Activated CD8-positive, alpha-beta memory T cell treated with anti-CD3 and anti-CD28 coated beads, Interleukin-2, amount 50 U/mL, for 1 hour (primary cell): ENCODE measurements around the gene NRIP1.

Experiments used
- DNase-seq: peaks from one replicate; pipeline ENCODE4 v3.0.0-alpha.2; 2020; ENCODE audit errors: extremely low read depth

Gene NRIP1

DNA sequence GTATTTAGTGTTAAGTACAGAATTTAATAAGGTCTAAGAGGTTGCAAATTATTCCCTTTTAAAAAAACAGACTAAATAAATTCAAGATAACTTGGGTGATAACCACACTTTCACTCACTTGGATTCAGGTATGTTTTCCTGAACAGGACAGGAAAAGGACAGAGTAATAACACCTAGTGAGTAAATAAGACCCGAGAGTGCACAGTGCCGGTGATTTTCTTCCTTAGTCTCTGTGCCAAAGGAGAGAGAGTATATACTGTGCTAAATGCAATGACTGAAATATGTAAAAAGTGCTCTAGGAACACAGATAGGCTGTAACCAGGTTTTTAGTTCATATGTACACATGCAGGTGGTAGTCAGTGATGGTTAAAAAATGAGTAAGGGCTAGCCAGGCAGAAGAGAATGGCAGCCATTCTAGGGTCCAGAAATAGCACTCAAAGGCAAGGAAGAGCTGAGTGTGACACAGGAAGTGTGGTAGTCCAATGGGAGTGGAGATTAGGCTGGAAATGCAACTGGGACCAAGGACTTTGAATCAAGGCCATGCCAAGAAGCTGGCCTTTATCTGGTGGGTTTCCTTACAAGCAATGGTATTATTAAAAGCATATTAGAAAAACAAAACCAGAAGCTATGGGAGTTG is 58.1 kb downstream of the NRIP1 start:
- DNase-seq = no peak

DNA sequence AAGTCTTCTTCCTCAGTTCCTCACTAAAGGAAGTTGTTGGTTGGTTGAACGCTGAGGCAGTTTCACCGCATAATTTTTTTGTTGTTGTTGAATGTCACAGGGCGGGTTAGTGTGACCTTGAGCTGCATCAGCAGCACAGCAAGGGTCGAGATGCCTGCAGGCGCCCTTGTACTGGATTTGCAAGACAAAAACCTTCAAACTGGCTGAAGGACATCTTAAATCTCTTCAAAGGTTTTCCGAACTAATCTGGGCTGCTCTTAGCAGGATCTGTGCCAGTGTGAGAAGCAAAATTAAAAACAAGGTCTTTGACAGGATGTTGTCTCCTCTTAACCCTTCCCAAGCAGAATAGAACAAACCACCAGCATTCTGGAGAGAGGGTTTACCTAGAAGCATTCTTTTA is 59.4 kb downstream of the NRIP1 start:
- no peak for DNase-seq

DNA sequence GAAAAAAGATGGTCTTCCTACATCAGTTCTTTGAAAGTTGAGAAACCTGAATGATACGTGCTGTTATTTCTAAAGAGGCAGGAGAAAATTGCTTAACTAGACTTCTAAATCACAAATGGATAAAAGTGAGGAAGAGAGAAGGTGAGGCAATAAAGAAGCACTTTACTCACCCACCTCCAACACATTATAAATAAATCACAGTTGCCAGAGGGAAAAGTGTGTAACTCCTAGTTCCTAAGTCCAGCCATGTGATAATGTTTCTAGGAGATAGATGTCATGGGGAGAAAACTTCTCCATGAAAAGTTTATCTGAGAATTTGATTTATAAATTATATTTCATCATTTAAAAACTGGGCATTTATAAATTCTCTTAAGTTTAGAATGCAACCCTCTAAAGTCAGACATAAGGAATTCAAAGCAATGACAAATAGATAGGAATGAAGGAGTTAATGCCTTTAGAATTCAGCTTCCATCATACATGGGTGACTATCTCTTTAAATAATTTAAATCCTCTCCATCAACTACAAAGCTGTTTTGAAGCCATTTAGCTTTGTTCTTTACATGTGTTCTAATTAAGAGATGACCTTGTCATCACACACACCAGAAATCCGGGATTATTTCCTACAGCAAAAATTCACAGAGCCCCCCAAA is 60.0 kb downstream of the NRIP1 start:
- no peak for DNase-seq

DNA sequence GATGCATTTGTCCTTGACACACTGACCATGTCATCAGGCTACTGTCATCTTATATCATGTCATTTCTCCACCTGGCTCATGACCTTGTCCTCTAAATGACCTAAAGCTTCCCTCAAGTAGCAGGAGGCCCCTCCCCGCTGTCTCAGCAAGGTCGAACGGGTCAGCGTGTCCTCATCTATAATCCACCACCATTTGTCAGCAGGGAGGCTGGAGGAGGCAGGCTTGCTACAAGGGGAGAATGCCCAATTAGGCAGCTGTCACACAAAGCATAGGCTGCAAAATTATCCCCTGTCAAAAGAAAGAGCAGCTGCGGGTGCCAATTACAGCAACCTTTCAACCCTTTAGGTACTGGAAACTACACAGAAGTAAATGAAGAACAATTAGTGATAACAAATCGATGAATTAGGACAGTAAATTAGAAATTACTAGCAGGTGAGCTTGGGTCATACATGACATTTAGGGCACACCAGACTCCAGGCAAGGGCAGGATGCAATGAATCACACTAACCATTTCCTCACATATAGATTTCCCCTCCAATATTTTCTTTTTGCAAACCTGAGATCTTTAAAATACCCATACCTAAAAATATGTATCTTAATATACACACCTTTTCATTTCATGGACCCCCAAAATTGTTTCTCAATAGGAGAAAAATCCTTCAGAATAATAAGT is 61.2 kb downstream of the NRIP1 start:
- DNase-seq = no peak

DNA sequence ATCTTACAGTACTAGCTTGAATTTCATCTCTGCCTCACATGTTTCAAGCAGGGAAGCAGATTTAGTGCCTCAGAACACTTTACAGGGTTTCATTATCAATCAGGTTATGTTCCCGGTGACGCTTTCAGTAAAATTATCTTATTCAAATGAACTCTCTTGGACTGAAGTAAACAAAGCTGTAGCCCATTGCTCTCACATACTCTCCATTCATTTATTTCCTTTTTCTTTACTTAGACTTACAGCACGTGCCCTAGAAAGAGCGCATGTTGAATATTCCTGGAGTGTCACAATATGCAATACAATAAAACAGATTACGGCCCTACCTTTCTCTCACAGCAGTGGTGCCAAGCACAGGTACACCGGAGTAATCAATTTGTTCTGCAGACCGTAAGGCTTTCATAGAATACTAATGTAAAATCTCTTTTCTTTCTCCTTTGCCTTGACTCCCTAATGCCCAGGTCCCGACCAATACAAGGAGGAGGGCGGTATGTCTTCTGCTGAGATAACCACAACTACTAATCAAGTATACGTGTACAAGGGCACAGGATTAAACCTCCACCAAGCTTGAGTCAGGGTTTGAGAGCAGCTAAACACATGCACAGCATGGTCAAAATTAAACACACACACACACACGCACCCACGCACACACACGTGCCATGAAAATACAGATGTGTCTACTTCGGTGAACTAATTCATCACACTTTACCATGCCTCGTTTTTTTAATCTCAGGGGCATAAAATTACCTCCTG is 62.8 kb downstream of the NRIP1 start:
- DNase-seq = no peak

DNA sequence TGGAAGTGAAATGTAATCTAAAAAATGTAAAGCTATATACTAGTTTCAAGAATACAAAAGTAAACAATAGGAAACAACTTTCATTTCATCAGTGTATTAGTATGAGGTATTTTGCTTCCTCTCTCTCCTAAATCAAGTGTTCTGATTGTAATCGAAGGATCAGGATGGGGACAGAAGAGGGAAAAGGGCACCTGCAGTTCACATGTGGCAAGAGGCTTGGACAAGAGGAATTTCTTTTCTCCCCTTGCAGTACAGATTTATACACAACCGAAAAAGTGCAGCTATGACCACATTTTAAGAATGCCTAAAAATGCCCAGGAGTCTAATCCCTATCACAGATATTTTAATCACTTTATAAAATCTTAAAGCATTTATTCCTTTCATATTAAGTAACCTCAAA is 63.7 kb downstream of the NRIP1 start:
- DNase-seq = no peak

DNA sequence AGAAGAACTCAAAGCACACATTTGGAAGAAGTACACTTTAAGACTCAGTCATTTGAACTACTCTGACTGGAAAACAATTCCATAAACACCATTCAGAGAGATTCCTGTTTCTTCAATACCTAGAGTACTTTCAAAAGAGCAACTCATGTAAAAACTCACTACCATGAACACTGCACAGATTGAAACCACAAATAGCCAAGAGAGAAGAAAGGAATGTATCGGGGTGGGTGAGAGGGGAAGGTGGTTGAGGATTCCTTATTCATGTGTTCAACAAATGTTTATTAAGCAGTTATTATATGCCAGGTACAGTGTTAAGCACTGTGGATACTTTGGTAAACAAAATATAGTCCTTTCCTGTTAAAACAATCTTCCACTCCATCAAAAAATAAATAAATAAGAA is 64.7 kb downstream of the NRIP1 start:
- no peak for DNase-seq

DNA sequence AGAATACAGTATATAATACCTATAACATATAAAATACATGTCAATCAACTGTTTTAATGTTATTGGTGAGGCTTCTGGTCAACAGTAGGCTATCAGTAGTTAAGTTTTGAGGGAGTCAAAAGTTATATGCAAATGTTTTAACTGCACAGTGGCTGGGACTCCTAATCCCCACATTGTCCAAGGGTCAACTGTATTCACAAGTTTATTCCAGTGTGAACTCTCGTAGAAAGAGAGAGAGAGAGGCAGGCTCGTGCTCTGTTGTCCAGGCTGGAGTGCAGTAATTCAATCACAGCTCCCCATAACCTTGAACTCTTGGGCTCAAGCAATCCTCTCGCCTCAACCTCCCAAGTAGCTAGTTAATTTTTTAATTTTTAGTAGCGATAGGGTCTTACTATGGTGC is 66.0 kb downstream of the NRIP1 start:
- DNase-seq = no peak

DNA sequence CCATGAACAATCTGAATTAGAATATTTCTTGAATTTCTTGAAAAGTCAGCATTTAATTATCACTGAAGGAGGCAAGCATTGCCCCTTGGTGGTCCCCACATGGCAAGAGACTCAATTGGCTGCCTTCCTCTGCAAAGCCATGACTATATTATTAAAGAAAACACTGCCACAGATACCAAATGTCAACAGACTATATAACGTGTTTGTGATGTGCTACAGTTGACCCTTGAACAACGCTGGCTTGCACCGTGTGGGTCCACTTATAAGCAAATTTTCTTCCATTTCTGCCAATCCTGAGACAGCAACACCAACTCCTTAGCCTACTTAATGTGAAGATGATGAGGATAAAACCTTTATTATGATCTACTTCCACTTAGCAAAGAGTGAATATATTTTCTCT is 66.5 kb downstream of the NRIP1 start:
- no peak for DNase-seq

DNA sequence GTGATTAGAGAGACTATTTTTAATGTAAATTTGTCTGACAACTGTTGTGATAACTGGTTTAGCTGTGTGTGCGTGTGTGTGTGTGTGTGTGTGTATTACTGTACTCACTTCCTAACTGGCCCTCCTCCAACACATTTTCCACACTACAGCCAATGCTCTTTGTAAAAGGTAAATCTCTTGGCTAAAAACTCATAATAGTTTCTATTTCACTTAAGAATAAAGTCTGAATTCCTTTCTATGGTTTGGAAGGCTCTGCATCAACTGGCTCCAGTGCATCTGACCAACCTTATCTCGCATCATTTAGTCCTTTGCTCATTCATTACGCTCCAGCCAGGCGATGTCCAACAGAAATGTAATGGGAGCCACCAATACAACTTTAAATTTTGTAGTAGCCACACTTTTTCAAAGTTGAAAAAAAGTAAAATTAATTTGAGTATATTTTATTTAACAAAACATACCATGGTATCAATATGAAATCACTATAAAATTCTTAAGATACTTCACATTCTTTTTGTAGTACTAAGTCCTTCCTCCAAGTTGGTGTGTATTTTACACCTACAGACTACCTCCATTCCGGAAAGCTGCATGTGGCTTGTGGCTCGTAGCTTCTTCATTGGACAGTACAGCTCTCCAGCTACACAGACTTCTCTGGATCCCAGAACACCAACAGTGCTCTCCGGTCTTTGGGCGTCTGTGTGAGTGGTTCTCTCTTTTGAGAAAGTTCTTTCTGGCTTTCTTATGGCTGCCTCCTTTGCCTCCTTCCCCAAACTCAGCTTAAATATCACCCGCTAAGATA is 68.9 kb downstream of the NRIP1 start:
- DNase-seq = no peak

DNA sequence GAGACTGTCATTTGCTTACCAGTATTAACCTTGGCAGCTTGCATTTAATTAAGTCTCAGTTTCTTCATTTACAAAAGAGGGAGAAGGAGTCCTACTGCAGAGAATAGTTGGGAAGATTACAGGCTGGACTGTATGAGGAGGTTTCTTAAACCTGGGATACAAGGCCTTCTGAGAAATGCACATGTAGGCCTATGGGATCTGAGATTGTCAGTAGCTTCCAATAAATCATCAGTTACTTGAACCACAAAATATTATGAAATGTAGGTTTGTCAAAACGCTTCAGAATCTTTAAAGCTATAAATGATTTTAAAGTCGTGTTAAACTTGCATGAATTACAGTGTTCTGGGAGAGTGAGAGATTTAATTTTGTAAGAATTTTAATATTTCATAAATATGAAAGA is 69.6 kb downstream of the NRIP1 start:
- DNase-seq = no peak

DNA sequence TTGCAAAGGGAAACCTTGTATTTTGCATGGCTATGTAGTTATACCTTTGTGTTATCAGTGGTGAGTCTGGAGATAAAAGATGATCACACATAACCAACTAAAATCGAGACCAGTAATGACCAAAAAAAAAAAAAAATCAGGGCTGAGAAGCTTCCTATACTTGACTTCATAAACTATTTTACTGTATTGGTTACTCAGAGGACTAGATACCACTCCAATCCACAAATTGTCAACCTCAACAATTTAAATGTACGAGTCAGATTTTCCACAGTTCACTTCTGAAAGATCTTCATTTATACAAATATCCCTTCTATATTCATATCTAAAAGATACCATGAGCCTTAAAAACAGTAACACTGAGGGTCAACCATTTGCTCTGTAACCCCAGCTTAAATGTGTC is 71.7 kb downstream of the NRIP1 start:
- no peak for DNase-seq

DNA sequence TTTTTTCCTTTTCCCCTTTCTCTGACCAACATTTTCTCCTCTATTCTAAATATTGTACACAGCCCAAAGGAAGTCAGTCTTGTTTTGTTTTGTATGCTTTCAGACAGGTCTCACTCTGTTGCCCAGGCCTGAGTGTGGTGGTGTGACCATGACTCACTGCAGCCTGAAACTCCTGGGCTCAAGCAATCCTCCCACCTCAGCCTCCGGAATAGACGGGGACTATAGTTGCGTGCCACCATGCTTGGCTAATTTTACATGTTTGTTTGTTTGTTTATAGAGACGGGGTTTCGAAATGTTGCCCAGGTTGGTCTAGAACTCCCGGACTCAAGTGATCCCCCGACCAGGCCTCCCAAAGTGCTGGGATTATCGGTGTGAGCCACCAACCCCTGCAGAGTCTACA is 72.8 kb downstream of the NRIP1 start:
- no peak for DNase-seq

DNA sequence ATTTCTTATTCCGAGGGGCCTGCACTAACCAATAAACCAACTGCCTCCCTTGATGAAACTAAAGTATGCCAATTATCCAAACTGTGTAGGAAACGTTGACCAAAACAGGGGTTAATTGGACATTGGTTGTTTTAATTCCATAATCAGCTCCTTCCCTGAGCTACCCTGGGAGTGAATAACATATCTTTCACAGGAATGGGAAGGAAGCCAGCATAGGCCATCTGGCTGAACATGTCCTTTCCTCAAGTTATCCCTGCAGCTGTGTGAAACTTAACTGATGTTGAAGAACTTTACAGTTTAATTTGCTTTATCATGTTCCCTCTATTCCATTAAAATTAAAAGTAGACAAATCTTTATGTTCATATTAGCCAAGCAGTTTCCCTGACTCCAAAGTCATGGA is 75.4 kb downstream of the NRIP1 start:
- DNase-seq = no peak

DNA sequence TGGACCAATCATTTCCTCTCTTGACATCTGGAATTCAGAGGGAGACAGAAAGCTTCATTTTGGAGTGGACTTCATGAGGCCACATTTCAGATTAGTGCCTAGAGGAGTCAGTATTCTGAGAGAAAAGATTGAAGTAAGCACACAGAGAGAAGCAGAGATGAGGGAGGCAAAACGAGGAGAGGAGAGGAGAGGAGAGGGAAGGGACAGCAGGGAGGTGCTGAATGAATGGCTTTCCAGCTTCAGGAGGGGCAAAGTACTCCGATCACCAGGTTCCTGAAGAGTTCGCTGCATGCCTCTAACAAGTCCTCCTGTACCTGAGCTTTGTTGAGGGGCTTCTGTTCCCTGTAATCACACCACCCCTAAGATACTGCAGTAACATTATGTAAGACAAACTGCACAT is 76.0 kb downstream of the NRIP1 start:
- DNase-seq = no peak

DNA sequence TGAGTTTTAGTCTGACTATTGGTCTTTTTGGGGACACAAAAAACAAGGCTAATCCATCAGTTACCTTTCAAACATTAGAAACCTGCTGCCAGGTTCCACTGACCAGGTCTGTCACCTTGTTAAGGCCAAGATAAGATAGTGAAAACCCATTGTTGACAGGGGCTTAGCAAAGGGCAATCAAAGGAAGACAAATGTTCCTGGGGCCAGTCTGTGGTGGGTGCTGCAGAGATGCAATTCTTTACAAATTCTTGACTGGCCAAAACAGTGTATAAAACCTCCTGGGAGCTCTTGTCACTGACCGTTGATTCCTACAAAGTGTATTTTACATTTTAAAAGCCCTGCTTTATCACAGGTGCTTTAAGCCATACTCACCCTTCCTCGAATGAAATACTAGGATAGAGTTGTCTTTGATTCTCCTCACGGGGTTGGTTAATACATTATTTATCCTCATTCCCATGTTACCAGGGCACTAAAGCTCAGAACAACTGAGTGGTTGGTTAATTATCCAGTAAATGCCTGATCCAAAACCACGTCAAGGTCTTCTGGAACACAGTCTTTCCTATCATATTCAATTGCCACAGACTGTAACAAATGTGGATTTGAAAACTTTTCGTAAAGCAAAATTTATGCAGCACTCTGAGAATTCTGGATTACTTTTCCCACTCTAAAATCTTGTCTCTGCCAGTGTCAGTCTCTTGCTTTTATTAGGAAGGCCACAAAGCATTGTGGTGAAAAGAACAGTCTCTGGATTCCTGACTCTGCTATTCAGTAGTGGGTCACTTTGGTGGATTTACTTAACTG is 77.2 kb downstream of the NRIP1 start:
- DNase-seq = no peak

DNA sequence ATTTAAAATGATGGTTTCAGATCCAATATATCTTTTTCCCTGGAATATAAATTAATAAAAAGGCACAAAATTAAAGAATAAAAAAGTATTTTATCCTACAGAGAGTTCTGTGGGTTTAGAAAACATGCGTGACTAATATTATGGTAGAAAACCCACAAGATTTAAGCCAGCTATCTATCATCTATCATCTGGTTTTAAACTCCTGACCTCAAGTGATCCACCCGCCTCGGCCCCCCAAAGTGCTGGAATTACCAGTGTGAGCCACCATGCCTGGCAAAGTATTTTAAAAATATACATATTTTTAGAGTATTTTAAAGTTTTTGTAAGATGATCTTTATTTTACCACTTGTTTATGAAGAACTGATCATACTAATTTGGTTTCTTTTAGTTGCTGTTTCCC is 79.5 kb downstream of the NRIP1 start:
- no peak for DNase-seq

DNA sequence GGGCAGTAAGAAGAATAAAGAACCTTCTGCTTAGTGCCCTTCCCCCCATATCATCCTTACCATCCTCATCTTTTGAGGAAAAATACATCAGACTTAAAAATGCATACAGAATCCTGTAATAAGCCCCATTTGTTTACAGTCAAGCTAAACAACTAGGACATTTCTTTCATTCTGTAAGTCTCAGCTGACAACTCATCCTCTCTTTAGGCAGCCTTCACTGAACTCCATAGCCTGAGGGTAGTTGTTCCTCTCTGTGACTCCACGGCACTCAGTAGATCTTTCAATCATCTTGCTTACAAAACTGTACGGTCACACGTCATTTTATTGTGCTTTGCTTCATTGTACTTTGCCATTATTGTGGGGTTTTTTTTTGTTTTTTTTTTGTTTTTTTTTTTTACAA is 82.5 kb downstream of the NRIP1 start:
- no peak for DNase-seq

DNA sequence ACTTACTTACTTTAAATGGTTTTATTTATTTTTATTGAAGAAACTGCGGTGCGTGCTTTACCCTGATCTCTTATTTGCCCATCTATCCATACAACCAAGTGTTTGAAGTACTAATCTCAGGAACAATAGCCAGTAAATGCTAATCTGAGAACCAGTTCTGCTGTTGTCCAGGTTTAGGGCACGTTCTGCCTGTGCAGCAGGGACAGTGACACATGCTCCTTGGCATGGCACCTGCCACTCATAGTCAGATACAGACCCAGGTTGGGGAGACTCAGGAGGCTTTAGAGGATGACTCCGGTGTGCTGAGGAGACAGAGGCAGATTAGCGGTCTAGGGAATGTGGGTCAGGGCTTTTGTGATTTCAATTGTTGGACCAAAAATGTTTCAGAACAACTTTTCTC is 83.6 kb downstream of the NRIP1 start:
- DNase-seq = no peak

DNA sequence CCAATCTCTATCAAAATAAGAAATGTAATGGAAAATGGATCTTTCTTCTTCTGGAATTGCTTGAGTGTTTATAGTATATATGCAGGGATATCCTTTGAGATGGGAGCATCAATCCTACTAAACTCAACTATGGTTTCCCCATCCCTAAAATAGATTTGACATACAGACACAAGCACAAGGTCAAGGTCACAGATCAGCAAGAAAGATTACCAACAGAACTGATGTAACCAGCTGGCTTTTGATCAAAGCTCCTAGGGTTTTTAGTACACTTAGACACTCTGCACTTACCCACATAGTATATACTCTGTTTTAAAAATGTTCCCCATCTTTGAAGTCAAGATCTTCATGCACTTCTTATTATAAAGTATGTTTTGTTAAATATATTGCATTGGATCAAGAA is 85.5 kb downstream of the NRIP1 start:
- no peak for DNase-seq

DNA sequence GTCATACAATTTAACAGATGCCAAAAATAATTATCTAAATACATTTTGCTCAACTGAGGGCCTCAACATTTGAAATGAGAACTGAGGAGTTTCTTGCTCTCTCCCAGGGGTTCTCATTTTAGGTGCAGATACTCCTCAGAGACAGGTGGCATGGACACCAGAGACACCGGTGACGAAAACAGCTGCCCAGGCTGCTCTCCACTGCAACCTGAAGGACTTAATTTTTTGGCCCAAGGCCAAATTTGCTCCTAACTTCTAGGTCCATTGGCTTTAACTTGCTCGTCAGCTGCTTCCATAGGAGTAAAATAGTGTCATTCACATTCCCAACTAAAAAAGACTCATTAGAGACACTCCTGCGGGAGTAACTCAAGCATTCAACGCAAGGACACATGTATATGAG is 87.0 kb downstream of the NRIP1 start:
- DNase-seq = no peak
